ENCODE results near the gene RASGRP3. TPM values are rescaled to one million over a fixed set of nuclear protein-coding genes. Genes with fewer than 3 reads are reported as not detected.

RASGRP3 gene
- total and polyA plus RNA-seq, 12 donors, result 14.9 to 77.4 (median 64.4) TPM

DNA sequence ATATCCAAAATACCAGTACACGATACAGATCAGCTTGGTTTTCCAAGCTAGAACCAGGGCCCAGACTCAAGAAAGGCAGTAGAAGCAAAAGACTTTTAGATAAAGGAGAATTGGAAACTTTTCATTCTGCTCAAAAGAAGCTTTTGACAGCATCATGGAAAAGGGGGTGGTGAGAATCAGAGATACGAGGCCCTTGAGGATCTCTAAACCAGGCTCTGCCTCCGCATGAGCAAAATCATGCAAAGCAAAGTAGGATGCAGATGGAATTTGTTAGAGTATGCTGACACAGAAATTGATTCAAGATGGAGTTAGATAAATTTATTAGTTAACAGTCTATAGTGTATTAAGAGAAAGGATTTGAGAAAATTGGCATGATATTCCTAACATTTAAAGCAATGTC lies 82.9 kb downstream of the RASGRP3 start:
- Histone ChIP-seq H3K4me1 (peaks cover under 1 to 26% (median 19%) of the 10 kb centered on the region in 9 donors), H3K4me3 (no peak overlapping the region), H3K36me3 (peaks cover 0 to 68% (median 7%) of the 10 kb centered on the region in 9 donors), H3K27ac (no peak overlapping the region), H3K9me3 (no peaks in the 10 kb centered on the region), H3K27me3 (no peaks in the 10 kb centered on the region)
- DNase-seq, result no peak
- ATAC-seq, result no peak
- intact Hi-C loops (cut with DNase I), result no loop called here
- WGBS, 2 donors, result 91 to 93% methylated on average over 3 of the region's 3 CpGs
- TF ChIP-seq CTCF (IDR thresholded peaks at IDR 0.05), result no peak

DNA sequence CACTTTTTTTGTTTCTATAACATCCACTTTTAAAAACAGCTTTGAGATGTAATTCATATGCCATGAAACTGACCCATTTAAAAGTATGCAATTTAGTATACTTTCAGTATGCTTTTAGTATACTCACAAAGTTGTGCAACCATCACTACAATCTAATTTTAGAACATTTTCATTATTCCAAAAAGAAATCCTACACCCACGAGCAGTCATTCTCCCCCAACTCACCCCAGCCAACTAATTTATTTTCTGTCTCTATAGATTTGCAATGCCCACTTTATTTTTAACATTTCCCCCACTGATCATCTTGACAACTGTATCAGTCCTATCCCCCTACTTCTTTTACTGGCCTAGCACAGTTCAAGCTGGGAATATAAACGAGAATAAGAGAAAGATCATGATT lies 83.6 kb downstream of the RASGRP3 start:
- Histone ChIP-seq H3K27ac (no peak overlapping the region), H3K36me3 (peaks cover 0 to 74% (median 9%) of the 10 kb centered on the region in 9 donors), H3K4me1 (peaks cover 0 to 19% (median 12%) of the 10 kb centered on the region in 9 donors), H3K27me3 (no peaks in the 10 kb centered on the region), H3K4me3 (no peak overlapping the region), H3K9me3 (no peaks in the 10 kb centered on the region)
- DNase-seq, result no peak
- intact Hi-C loops (cut with DNase I), result loop anchor here in 1 of 10 donors (10.0 kb wide), 1 partner anchor 85 kb away; the partner anchor contains the start of gene RASGRP3
- 32% methylated on average over 2 of the region's 2 CpGs for WGBS, 2 donors
- no peak for ATAC-seq
- no peak for TF ChIP-seq CTCF (IDR thresholded peaks at IDR 0.05)

DNA sequence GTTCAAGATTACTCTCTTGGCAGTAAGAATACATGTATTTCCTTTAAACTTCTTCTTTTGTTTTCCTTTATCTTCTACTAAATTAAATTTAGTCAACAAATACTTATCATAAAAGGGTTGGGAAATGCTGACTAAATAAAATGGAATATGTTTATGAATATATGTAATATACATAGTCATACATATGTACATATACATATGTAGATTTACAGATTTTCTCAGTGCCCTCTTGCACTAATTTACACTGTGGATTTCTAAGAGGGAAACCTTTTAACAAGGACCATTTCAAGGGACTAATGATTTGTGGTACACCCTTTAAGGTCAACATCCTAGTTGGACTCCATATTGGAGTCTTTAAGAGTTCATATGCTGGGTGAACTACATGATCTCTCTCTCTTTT lies 85.4 kb downstream of the RASGRP3 start:
- no peak for TF ChIP-seq CTCF (IDR thresholded peaks at IDR 0.05)
- Histone ChIP-seq H3K27ac (no peak overlapping the region), H3K36me3 (peaks cover 0 to 84% (median 9%) of the 10 kb centered on the region in 9 donors), H3K4me1 (peaks cover 0 to 9% (median 3%) of the 10 kb centered on the region in 9 donors), H3K9me3 (no peaks in the 10 kb centered on the region), H3K27me3 (no peaks in the 10 kb centered on the region), H3K4me3 (no peak overlapping the region)
- intact Hi-C loops (cut with DNase I), result loop anchor here in 1 of 10 donors (10.0 kb wide), 1 partner anchor 87 kb away; the partner anchor contains the start of gene RASGRP3
- ATAC-seq (no peak), DNase-seq (no peak)

GRCh38 chr2:33570681-33571080 lies 94.2 kb downstream of the RASGRP3 start:
- ATAC-seq (no peak), DNase-seq (no peak)
- no peaks in the 10 kb centered on the region for H3K27me3 ChIP-seq
- H3K9me3 ChIP-seq, result no peaks in the 10 kb centered on the region
- no peak for TF ChIP-seq CTCF (IDR thresholded peaks at IDR 0.05)
- intact Hi-C loops (cut with DNase I), result loop anchor here in 1 of 10 donors (10.0 kb wide), 1 partner anchor 166 kb away; no protein-coding TSS in a partner anchor
- no peaks in the 10 kb centered on the region for H3K4me1 ChIP-seq
- 84 to 89% methylated on average over 2 of the region's 2 CpGs for WGBS, 2 donors
- H3K36me3 ChIP-seq, result peaks cover 0 to 10% (median 0%) of the 10 kb centered on the region in 9 donors
- no peak overlapping the region for H3K27ac ChIP-seq
- no peak overlapping the region for H3K4me3 ChIP-seq

Data from heart right ventricle (tissue), 16 donors.